ENCODE measurements around the gene COG3. TPM values are rescaled to one million over a fixed set of nuclear protein-coding genes. Genes with fewer than 3 reads are reported as not detected.
A peak's percentile ranks its signal among the peaks of the same experiment; 100 is the strongest.
"Not testable (repeated sequence)": the region's sequence is repeated elsewhere in the genome, so short reads cannot be mapped to it uniquely, and the experiment has no call there.

The COG3 gene
- total RNA-seq (10 to 100 TPM; 51.1 to 59.8 TPM), polyA plus RNA-seq (10 to 100 TPM; 28.8 to 29.5 TPM)

- H3K27ac ChIP-seq (ENCODE audit: low read depth, low read length), result peak within 1 kb of the TSS; percentile 98
- H3K36me3 Mint-ChIP-seq, result peaks cover 0 to 12% of the 10 kb centered on the region in 2 donors
- peak within 1 kb of the TSS; percentile 62 to 81 for H3K4me3 ChIP-seq (ENCODE audit: low read length in 2 of 2)
- H3K27me3 Mint-ChIP-seq, result no peaks in the 10 kb centered on the region
- H3K9me3 ChIP-seq (ENCODE audit: control insufficient read depth in 1 of 2, low read length in 2 of 2), result no peaks in the 10 kb centered on the region
- intact Hi-C loops (cut with micrococcal nuclease), result loop anchor here (1.0 to 5.0 kb wide), 5 partner anchors 47 to 888 kb away; partner anchors contain the start of genes GTF2F2, SLC25A30, TPT1 and TSC22D1
- peaks cover 4% of the 10 kb centered on the region for H3K36me3 ChIP-seq (ENCODE audit: insufficient read depth, low read length)
- no peaks in the 10 kb centered on the region for H3K27me3 ChIP-seq (ENCODE audit: insufficient read depth, low read length)
- H3K4me1 Mint-ChIP-seq, result peaks cover 36 to 65% (median 49%) of the 10 kb centered on the region in 4 donors
- peak; percentile 94 to 97 (median 97) for DNase-seq
- peak within 1 kb of the TSS; percentile 88 to 97 (median 94) for H3K27ac Mint-ChIP-seq
- ChIA-PET POLR2A (ENCODE audit: partially characterized antibody) (interaction anchor here (0.6 to 3.9 kb wide), 24 partner anchors 9 to 1323 kb away, joined by 3 to 62 read pairs (median 4); partner anchors contain the start of genes LCP1, SLC25A30, TPT1 and TSC22D1), CTCF (ENCODE audit: partially characterized antibody) (interaction anchor here (0.6 to 3.8 kb wide), 9 partner anchors 9 to 418 kb away, joined by 3 to 20 read pairs (median 4); partner anchors contain the start of genes SLC25A30 and TPT1)
- peaks cover 53% of the 10 kb centered on the region for H3K4me1 ChIP-seq (ENCODE audit: insufficient read depth, low read length)
- no peaks in the 10 kb centered on the region for H3K9me3 Mint-ChIP-seq
- peak within 1 kb of the TSS; percentile 90 to 95 (median 92) for H3K4me3 Mint-ChIP-seq
Measured at GRCh38 chr13:45464687-45465453, at the start of gene COG3. Gene COG3 (plus strand): TSS chr13:45464939. CDS start chr13:45465037, 98 bp downstream.

GRCh38 chr13:45415112-45415511, 49.6 kb upstream of the COG3 start:
- H3K4me3 ChIP-seq (ENCODE audit: low read length in 2 of 2), result no peak overlapping the region
- no peaks in the 10 kb centered on the region for H3K27me3 ChIP-seq (ENCODE audit: insufficient read depth, low read length)
- H3K9me3 ChIP-seq (ENCODE audit: control insufficient read depth in 1 of 2, low read length in 2 of 2), result no peaks in the 10 kb centered on the region
- DNase-seq, result no peak
- ChIA-PET POLR2A (ENCODE audit: partially characterized antibody) (interaction anchor here (0.6 to 5.5 kb wide), 4 partner anchors 11 to 501 kb away, joined by 4 to 47 read pairs (median 16); no protein-coding TSS in a partner anchor), CTCF (ENCODE audit: partially characterized antibody) (interaction anchor here (0.8 to 6.4 kb wide), 7 partner anchors 16 to 75 kb away, joined by 3 to 41 read pairs (median 6); partner anchors contain the start of gene COG3)
- Mint-ChIP-seq H3K9me3 (no peaks in the 10 kb centered on the region), H3K36me3 (peaks cover 10 to 26% of the 10 kb centered on the region in 2 donors), H3K27ac (peak overlapping the region in 5 of 7 donors; percentile 8 to 50 (median 36)), H3K4me1 (peaks cover 26 to 52% (median 38%) of the 10 kb centered on the region in 4 donors), H3K27me3 (peaks cover 0 to 2% of the 10 kb centered on the region in 2 donors), H3K4me3 (peak overlapping the region in 3 of 8 donors; percentile 30 to 50 (median 42))
- peaks cover 45% of the 10 kb centered on the region for H3K4me1 ChIP-seq (ENCODE audit: insufficient read depth, low read length)
- peaks cover 2% of the 10 kb centered on the region for H3K36me3 ChIP-seq (ENCODE audit: insufficient read depth, low read length)
- no peak overlapping the region for H3K27ac ChIP-seq (ENCODE audit: low read depth, low read length)
- intact Hi-C loops (cut with micrococcal nuclease), result loop anchor here (5.0 kb wide), 1 partner anchor 368 kb away; no protein-coding TSS in a partner anchor

GRCh38 chr13:45416516-45417128, 48.1 kb upstream of the COG3 start:
- Mint-ChIP-seq H3K4me1 (peaks cover 20 to 43% (median 31%) of the 10 kb centered on the region in 4 donors), H3K36me3 (peaks cover 5 to 15% of the 10 kb centered on the region in 2 donors), H3K27ac (peak overlapping the region; percentile 93 to 99 (median 96)), H3K9me3 (no peaks in the 10 kb centered on the region), H3K27me3 (peaks cover 0 to 2% of the 10 kb centered on the region in 2 donors), H3K4me3 (peak overlapping the region; percentile 94 to 97 (median 96))
- H3K27ac ChIP-seq (ENCODE audit: low read depth, low read length), result peak overlapping the region; percentile 79
- no peak for DNase-seq
- no peaks in the 10 kb centered on the region for H3K36me3 ChIP-seq (ENCODE audit: insufficient read depth, low read length)
- no peaks in the 10 kb centered on the region for H3K27me3 ChIP-seq (ENCODE audit: insufficient read depth, low read length)
- ChIA-PET POLR2A (ENCODE audit: partially characterized antibody) (interaction anchor here (0.8 to 5.5 kb wide), 17 partner anchors 10 to 879 kb away, joined by 3 to 62 read pairs (median 5); partner anchors contain the start of genes COG3, GTF2F2 and TPT1), CTCF (ENCODE audit: partially characterized antibody) (interaction anchor here (1.1 to 6.4 kb wide), 10 partner anchors 12 to 370 kb away, joined by 3 to 41 read pairs (median 11); partner anchors contain the start of genes COG3 and TPT1)
- intact Hi-C loops (cut with micrococcal nuclease), result loop anchor here (2.0 to 5.0 kb wide), 2 partner anchors 22 to 369 kb away; no protein-coding TSS in a partner anchor
- H3K9me3 ChIP-seq (ENCODE audit: control insufficient read depth in 1 of 2, low read length in 2 of 2), result no peaks in the 10 kb centered on the region
- peak overlapping the region; percentile 84 to 94 for H3K4me3 ChIP-seq (ENCODE audit: low read length in 2 of 2)
- H3K4me1 ChIP-seq (ENCODE audit: insufficient read depth, low read length), result peaks cover 45% of the 10 kb centered on the region

- H3K9me3 Mint-ChIP-seq, result no peaks in the 10 kb centered on the region
- Histone ChIP-seq H3K4me3 (ENCODE audit: low read length in 2 of 2) (peak within 1 kb of the TSS; percentile 84 to 94), H3K9me3 (ENCODE audit: control insufficient read depth in 1 of 2, low read length in 2 of 2) (no peaks in the 10 kb centered on the region), H3K27ac (ENCODE audit: low read depth, low read length) (peak within 1 kb of the TSS; percentile 79), H3K4me1 (ENCODE audit: insufficient read depth, low read length) (peaks cover 37% of the 10 kb centered on the region), H3K36me3 (ENCODE audit: insufficient read depth, low read length) (no peaks in the 10 kb centered on the region), H3K27me3 (ENCODE audit: insufficient read depth, low read length) (no peaks in the 10 kb centered on the region)
- ChIA-PET POLR2A (ENCODE audit: partially characterized antibody) (interaction anchor here (0.5 to 5.5 kb wide), 27 partner anchors 9 to 1539 kb away, joined by 3 to 62 read pairs (median 4); partner anchors contain the start of genes CCDC122, COG3, GTF2F2 and LACC1), CTCF (ENCODE audit: partially characterized antibody) (interaction anchor here (0.6 to 6.4 kb wide), 8 partner anchors 13 to 95 kb away, joined by 3 to 41 read pairs (median 16); partner anchors contain the start of genes COG3 and TPT1)
- peak within 1 kb of the TSS; percentile 94 to 99 (median 96) for H3K27ac Mint-ChIP-seq
- peaks cover 0 to 15% of the 10 kb centered on the region in 2 donors for H3K36me3 Mint-ChIP-seq
- peaks cover 0 to 2% of the 10 kb centered on the region in 2 donors for H3K27me3 Mint-ChIP-seq
- DNase-seq, result peak; percentile 86 to 93 (median 88)
- H3K4me1 Mint-ChIP-seq, result peaks cover 15 to 38% (median 25%) of the 10 kb centered on the region in 4 donors
- intact Hi-C loops (cut with micrococcal nuclease), result loop anchor here (1.0 to 5.0 kb wide), 5 partner anchors 23 to 371 kb away; partner anchors contain the start of genes COG3 and TPT1
- peak within 1 kb of the TSS; percentile 94 to 97 (median 96) for H3K4me3 Mint-ChIP-seq
Measured at GRCh38 chr13:45417790-45418534, 46.8 kb upstream of the COG3 start, which contains the start of gene SLC25A30. Gene SLC25A30 (minus strand): TSS chr13:45418373. CDS start chr13:45411425, 6,948 bp downstream.

GRCh38 chr13:45419389-45419788, 45.4 kb upstream of the COG3 start:
- H3K9me3 ChIP-seq (ENCODE audit: control insufficient read depth in 1 of 2, low read length in 2 of 2); H3K4me3 ChIP-seq (ENCODE audit: low read length in 2 of 2); H3K9me3 Mint-ChIP-seq; POLR2A ChIA-PET (ENCODE audit: partially characterized antibody); H3K27me3 ChIP-seq (ENCODE audit: insufficient read depth, low read length); CTCF ChIA-PET (ENCODE audit: partially characterized antibody); H3K27me3 Mint-ChIP-seq; DNase-seq; H3K36me3 ChIP-seq (ENCODE audit: insufficient read depth, low read length); H3K27ac ChIP-seq (ENCODE audit: low read depth, low read length): not testable (repeated sequence)
- peak overlapping the region in 3 of 8 donors; percentile 20 to 67 (median 46) for H3K4me3 Mint-ChIP-seq
- H3K27ac Mint-ChIP-seq, result peak overlapping the region in 3 of 7 donors; percentile 41 to 70 (median 47)
- peaks cover 25% of the 10 kb centered on the region for H3K4me1 ChIP-seq (ENCODE audit: insufficient read depth, low read length)
- peaks cover 13 to 33% (median 22%) of the 10 kb centered on the region in 4 donors for H3K4me1 Mint-ChIP-seq
- H3K36me3 Mint-ChIP-seq, result peaks cover 0 to 15% of the 10 kb centered on the region in 2 donors
- intact Hi-C loops (cut with micrococcal nuclease), result loop anchor here (2.0 to 5.0 kb wide), 2 partner anchors 53 to 372 kb away; no protein-coding TSS in a partner anchor

GRCh38 chr13:45419945-45420344, 44.8 kb upstream of the COG3 start:
- H3K9me3 Mint-ChIP-seq, result no peaks in the 10 kb centered on the region
- intact Hi-C loops (cut with micrococcal nuclease), result loop anchor here (2.0 to 5.0 kb wide), 2 partner anchors 53 to 373 kb away; no protein-coding TSS in a partner anchor
- no peaks in the 10 kb centered on the region for H3K27me3 ChIP-seq (ENCODE audit: insufficient read depth, low read length)
- ChIA-PET CTCF (ENCODE audit: partially characterized antibody) (no interaction called here), POLR2A (ENCODE audit: partially characterized antibody) (interaction anchor here (1.8 kb wide), 1 partner anchor 79 kb away, joined by 4 read pairs; the partner anchor contains the start of gene TPT1)
- peaks cover 8 to 28% (median 17%) of the 10 kb centered on the region in 4 donors for H3K4me1 Mint-ChIP-seq
- H3K36me3 ChIP-seq (ENCODE audit: insufficient read depth, low read length), result no peaks in the 10 kb centered on the region
- H3K4me3 ChIP-seq (ENCODE audit: low read length in 2 of 2), result no peak overlapping the region
- peak overlapping the region; percentile 1 to 71 (median 46) for H3K4me3 Mint-ChIP-seq
- H3K27ac ChIP-seq (ENCODE audit: low read depth, low read length), result no peak overlapping the region
- no peak for DNase-seq
- H3K27me3 Mint-ChIP-seq, result peaks cover 0 to 2% of the 10 kb centered on the region in 2 donors
- peaks cover 19% of the 10 kb centered on the region for H3K4me1 ChIP-seq (ENCODE audit: insufficient read depth, low read length)
- H3K27ac Mint-ChIP-seq, result peak overlapping the region in 4 of 7 donors; percentile 13 to 70 (median 33)
- H3K9me3 ChIP-seq (ENCODE audit: control insufficient read depth in 1 of 2, low read length in 2 of 2), result no peaks in the 10 kb centered on the region
- H3K36me3 Mint-ChIP-seq, result peaks cover 0 to 15% of the 10 kb centered on the region in 2 donors
